Stimulated activated naive CD4-positive, alpha-beta T cell (primary cell): Measurements from ENCODE around the gene SAE1.

Experiments
- DNase-seq, 6 experiments: peaks; one replicate each; lab custom pipeline; 2025; lab: John Stamatoyannopoulos, UW

Gene SAE1

DNA sequence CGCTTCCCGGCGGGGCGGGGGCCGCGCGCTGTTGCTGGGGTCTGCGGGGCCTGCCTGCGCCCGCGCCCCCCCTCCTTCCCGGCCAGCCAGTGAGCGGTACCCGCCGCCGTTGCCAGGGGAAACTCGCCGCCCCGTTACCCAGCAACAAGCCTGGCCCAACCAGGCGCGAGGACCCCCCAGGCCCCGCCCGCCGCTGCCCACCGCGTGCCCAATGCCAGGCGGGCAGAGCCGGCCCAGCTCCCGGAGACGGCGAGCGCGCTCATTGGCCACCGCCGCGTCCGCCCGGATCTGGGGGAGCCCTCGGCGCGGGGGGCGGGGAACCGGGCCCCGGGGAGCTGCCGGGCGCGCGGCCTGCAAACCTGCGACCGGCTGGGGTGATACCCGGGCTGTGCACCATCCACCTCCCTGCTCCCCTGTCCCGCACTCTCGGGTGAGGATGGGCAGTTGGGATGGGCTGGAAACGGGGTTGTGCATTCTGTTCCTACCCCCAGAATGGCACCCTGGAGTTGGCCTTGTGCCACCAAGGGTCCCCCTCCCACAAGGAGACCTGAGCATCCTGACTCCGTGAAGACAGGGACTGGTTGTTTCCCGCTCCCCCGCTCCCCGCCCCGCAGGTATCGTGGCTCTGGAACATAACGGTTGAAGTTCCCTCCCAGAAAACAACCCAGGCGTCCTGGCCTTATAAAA, 109.1 kb downstream of the SAE1 start:
- peak in 5 of 6 experiments; percentile 38 to 74 (median 49) for DNase-seq

GRCh38 chr19:47240556-47240955, 109.9 kb downstream of the SAE1 start:
- no peak for DNase-seq

GRCh38 chr19:47240996-47241918, 110.6 kb downstream of the SAE1 start:
- peak; percentile 77 to 89 (median 86) for DNase-seq

DNA sequence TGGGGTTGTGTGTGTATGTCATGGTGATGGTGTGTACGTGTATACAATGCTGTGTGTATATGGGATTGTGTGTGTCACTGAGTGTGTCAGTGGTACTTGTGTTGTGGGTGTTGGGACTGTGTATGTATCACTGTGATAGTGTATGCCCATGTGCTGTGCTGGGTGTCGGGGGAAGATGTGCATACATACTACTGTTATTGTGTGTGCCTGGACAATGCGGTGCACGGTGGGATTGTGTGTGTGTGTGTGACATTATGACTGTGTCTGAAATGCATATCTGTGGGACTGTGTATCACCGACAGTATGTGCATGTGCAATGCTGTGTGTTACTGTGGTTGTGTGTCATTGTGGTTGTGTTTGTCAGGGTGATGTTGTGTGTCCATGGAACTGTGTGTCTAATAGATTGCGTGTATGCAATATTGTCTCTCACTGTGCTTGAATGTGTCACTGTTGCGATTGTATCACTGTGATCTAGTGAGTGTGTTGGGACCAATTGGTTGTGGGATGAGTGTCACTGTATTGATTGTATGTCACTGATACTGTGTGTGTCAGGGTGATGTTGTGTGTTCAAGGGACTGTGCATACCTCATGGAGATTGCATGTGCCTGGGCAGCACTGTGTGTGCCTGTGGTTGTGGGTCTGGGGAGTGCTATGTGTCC, 111.4 kb downstream of the SAE1 start:
- peak in 1 of 6 experiments; percentile 30 for DNase-seq

- no peak for DNase-seq
These were observed 112.7 kb downstream of the SAE1 start for GRCh38 chr19:47243364-47243775.

DNA sequence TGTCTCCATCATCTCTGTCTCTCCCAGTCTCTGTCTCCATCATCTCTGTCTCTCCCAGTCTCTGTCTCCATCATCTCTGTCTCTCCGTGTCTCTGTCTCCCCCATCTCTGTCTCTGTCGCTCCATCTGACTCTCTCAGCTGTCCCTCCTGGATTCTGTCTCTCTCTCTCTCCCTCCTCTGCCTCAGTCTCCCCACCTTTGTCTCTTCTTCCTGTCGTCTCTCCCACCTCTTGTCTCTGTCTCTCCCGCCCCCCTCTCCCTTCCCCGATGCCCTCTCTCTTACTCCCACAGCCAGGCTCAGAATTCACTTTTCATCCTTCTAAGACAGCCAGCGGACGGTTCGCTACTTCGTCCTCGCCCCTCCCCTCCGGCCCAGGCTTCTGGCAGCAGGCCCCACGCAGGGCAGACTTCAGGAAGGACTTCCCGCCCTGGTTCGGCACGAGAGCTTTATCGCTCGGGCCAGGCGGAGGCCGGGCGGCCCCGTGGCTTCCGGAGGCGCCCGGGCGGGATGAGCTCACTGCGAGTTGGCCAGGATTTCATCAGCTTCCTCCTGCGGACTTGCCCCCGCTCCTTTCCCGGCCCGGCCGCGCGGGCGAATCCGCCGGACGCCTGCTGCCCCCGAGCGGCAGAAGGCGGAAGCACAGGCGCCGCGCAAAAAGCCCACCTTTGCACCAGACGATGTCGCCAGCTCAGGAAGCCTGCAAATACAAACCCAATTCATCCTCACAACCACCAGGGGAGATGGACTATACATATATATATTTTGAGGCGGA, 113.3 kb downstream of the SAE1 start:
- DNase-seq, result peak; percentile 68 to 87 (median 78)

DNA sequence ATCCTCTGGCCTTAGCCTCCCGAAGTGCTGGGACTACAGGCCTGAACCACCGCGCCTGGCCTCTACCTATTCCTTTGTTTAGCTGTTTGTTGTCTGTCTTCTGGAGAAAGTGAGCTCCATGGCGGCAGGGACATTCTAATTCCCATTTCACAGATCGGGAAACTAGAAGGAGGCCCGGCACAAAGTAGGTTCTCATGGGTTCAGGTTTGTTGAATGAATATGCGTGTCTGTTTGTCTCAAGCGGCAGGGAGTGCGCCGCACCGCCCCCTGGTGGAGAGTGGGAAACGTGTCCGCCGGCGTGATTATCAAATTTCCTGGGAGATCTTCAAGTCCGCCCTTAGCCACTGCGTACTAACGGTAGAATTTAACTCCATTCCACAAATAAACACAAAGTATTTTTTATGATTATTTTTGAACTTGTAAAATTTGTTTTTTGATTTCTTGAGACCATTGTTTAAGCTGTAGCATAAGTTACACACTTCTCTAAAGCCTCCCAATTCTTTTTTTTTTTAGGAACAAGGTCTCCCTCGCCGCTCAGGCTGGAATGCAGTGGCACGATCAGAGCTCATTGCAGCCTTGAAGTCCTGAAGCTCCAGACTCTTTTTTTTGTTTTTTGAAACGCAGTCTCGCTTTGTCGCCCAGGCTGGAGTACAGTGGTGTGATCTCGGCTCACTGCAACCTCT, 116.8 kb downstream of the SAE1 start:
- DNase-seq, result peak; percentile 45 to 83 (median 66)

- peak in 1 of 6 experiments; percentile 4 for DNase-seq
These were observed 122.4 kb downstream of the SAE1 start for GRCh38 chr19:47253016-47253415.

DNA sequence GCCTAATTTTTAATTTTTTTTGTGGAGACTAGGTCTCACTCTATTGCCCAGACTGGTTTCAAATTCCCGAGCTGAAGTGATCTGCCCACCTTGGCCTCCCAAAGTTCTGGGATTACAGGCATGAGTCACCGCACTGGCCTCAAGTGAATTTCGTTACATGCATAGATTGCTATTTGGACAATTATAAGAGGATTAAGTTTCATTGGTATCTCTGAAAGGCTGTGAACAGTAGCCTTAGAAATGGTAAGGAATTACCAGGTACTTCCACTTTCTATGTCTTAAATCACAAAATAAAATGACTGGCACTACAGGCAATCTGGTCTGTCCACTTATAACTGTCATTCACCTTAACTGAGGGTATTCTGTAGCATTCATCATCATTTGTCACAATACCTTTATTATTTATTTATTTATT, 122.8 kb downstream of the SAE1 start:
- DNase-seq, result no peak

DNA sequence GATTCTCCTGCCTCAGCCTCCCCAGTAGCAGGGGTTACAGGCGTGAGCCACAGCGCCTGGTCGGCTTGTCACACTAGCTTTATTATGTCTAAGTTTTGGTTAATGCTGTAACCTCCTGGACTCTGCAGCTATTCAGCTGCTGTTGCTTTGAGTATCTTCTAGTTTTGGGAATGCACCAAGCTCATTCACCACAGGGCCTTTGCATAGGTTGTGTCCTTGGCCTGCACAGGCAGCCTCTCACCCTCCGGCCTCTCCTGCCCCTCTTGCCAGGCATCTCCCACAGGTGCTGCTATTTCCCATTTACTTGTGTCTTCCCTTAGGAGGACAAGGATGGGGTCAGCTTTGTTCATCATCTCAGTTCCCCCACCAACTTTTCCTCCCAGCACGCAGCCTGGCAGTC, 123.3 kb downstream of the SAE1 start:
- DNase-seq, result peak in 2 of 6 experiments; percentile 17 to 23

DNA sequence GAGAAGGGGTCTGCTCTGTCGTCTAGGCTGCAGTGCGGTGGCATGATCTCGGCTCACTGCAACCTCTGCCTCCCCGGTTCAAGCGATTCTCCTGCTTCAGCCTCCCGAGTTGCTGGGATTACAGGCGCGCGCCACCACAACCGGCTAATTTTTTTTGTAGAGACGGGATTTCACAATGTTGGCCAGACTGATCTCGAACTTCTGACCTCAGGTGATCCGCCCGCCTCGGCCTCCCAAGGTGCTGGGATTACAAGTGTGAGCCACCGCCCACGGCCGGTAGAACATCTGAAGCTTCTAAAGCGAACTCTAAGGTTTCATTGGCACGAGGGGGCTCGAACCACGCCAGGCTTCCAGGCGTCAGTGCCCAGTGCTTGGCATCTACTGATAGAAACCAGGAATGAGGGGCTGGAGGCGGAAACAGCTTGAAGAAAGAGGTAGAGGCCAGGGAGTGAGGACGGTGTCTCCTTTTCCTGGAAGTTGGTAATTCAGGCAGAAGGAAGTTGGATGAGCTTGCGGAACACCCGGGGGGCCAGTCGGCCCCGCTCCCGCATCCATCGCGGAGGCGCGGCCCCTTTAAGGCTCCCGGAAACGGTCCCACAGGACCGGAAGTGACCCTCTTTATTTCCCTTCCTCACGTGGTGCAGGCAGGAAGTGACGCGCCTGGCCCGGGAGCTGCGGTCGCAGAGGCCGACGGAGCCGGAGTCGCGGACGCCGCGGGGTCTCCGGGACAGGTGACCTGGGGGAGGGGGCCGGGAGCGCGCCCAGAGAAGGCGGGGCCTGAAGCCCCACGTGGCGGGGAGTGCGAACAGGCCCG, 125.5 kb downstream of the SAE1 start, which contains the start of gene CCDC9:
TSS of gene CCDC9 (plus strand) at position 647 of the 814 bp plus-strand sequence. CDS start 1,876 bp downstream, outside the sequence.
- peak in 4 of 6 experiments; percentile 54 to 97 (median 94) for DNase-seq

DNA sequence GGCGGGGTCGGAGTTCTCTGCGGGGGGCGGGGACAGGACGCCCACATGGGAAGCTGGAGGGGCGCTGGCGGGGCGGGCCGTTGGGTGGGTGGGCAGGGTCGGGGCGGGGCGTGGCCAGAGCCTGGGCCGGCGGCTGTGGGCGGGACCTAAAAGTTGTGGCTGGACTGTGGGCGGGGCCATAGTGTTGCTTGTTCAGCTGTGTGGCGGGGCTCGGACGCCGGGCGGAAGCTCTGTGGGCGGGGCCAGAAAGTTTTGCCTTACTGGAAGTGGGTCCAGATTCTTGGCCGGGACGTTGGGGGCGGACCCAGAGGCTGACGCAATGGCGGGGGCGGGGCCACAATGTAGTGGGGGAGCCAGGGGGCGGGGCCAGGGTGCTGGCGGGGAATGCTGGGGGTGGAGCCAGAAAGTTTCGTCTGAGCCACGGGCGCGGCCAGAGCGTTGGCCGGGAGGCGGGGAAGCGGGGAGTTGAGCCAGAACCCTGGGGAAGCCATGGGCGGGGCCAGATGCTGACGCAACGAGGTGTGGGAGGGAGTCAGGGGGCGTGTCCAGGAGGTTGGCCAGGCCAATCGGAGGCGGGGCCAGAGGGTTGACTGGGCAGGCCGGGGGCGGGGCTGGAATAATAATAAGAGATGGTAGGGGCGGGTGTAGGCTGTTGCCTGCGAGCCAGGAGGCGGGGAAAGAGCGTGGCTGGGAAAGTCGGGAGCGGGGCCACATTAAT, 126.2 kb downstream of the SAE1 start:
- DNase-seq, result peak; percentile 92 to 99 (median 99)

DNA sequence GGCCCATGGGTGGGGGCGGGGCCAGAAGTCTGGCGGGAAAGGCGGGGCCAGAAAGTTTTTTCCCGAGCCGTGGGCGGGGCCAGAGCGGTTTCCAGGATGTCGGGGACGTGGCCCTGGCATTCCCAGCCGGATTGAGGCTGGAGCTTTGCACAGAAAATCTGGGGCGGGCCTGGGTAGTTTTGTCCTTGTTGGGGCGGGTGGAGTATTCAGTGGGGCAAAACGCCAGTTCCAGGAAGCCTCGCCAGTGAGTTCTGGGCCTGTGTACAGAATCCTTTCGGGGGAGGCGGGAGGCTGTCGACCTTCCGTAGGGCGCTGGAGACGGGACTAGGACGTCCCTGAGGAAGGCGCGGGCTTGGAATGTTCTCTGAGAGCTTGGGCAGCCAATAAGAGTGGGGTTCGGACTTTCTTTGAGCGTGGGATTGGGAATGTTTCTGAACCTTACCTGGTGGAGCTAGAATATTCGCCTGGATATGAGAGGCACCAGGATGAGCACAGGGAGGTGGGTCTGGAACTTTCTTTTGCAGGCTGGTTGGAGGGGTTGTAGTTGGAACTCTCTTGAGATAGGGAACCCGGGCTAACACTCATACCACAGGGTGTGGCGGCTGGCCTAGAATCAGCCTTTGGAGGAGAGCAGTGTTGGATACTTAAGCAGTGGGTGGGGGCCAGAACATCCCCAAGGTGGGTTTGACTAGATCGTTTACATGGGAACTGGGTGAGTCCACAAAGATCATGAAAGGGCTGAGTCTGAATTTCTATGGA, 127.0 kb downstream of the SAE1 start:
- no peak for DNase-seq

DNA sequence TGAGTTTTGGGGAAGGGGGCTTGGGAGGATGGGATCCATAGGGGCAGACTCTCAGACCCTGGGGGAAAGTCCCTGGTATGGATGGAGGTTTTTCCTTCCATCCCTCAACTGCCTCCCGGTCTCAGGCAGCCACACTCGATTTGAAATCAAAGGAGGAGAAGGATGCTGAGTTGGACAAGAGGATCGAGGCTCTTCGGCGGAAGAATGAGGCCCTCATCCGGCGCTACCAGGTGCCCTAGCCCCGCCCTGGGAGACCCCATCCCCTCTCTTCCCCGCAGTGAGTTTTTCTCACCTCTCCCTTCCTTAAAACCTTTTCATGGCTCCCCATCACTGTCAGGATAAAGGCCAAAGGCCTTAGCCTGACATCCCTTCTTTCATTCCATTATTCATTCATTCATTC, 127.8 kb downstream of the SAE1 start:
- no peak for DNase-seq

GRCh38 chr19:47258895-47259555, 128.4 kb downstream of the SAE1 start:
- DNase-seq, result no peak
